Right lobe of liver (tissue), 4 donors: ENCODE data around the gene MYO5A.

ENCODE experiments used
- POLR2A ChIP-seq: fragments of 450-650 bp; IDR thresholded peaks from one replicate; pipeline ENCODE4 v1.6.1; 2017; ENCODE audit warnings: antibody characterized with exemption, mild to moderate bottlenecking
- TF ChIP-seq, protein P1 (sequence below), 4 donors: fragments of 200-600 bp in 3 of 4; fragments of 450-650 bp in 1 of 4; IDR thresholded peaks; one replicate each; pipeline versions ENCODE4 v1.5.1 to v1.8.0; 2016 to 2022; ENCODE audit warnings: antibody characterized with exemption in 4 of 4, mild to moderate bottlenecking in 2 of 4
- donor health status: DM: no; HTN: no; CAD: no.
- donor health status: DM: no; HTN: no; CAD: no.
- donor health status: DM: no; HTN: yes; CAD: no.

- TF ChIP-seq, protein P1, sequence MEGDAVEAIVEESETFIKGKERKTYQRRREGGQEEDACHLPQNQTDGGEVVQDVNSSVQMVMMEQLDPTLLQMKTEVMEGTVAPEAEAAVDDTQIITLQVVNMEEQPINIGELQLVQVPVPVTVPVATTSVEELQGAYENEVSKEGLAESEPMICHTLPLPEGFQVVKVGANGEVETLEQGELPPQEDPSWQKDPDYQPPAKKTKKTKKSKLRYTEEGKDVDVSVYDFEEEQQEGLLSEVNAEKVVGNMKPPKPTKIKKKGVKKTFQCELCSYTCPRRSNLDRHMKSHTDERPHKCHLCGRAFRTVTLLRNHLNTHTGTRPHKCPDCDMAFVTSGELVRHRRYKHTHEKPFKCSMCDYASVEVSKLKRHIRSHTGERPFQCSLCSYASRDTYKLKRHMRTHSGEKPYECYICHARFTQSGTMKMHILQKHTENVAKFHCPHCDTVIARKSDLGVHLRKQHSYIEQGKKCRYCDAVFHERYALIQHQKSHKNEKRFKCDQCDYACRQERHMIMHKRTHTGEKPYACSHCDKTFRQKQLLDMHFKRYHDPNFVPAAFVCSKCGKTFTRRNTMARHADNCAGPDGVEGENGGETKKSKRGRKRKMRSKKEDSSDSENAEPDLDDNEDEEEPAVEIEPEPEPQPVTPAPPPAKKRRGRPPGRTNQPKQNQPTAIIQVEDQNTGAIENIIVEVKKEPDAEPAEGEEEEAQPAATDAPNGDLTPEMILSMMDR (IDR thresholded peaks at IDR 0.05), result no peak
- TF ChIP-seq POLR2A, result no peak
These were observed 11.8 kb upstream of the MYO5A start for GRCh38 chr15:52540374-52541012.
